Right cardiac atrium (tissue), 5 donors: ENCODE results near the gene SPPL2B. TPM values are rescaled to one million over a fixed set of nuclear protein-coding genes. Genes with fewer than 3 reads are reported as not detected.
A peak's percentile ranks its signal among the peaks of the same experiment; 100 is the strongest.
"Not testable (repeated sequence)": the region's sequence is repeated elsewhere in the genome, so short reads cannot be mapped to it uniquely, and the experiment has no call there.

Experiments
- ATAC-seq, 2 donors: fragments of 200-7000 bp; cut with Tn5 transposase; one replicate each; pipeline versions ENCODE4 v1.8.0 to v1.9.1; 2020; ENCODE audit warnings: moderate library complexity in 2 of 2, mild to moderate bottlenecking in 1 of 2
- DNase-seq, 3 donors: peaks; one replicate each; pipeline ENCODE4 v3.0.0-alpha.2; 2020
- H3K27ac ChIP-seq: one replicate; pipeline ENCODE4 v1.5.1; 2013; ENCODE audit warnings: mild to moderate bottlenecking, low read length, control low read depth, moderate library complexity
- H3K27me3 ChIP-seq: one replicate; pipeline ENCODE4 v1.6.1; 2013; ENCODE audit not compliant: control insufficient read depth, insufficient read depth
- H3K4me1 ChIP-seq: one replicate; pipeline ENCODE4 v1.6.1; 2013; ENCODE audit warnings: low read length; ENCODE audit not compliant: control insufficient read depth, insufficient read depth
- H3K4me3 ChIP-seq: one replicate; pipeline ENCODE4 v1.5.1; 2013; ENCODE audit warnings: low read length, control low read depth
- H3K9me3 ChIP-seq: one replicate; pipeline ENCODE4 v1.6.1; 2013; ENCODE audit warnings: low read length; ENCODE audit not compliant: control insufficient read depth
- WGBS: extraction: QIAGEN DNeasy Blood & Tissue Kit; methylation state at CpG from one replicate; pipeline ENCODE4 v1.1.7; 2013; 5-methylcytosine and 5-hydroxymethylcytosine counted together
- intact Hi-C, 4 donors: fragments of 100-400 bp; cut with DNase I; formaldehyde crosslinking; loops; one replicate each; pipeline versions ENCODE4 v1.11.0 to v1.14.0; 2022 to 2023
- polyA plus RNA-seq: library from polyadenylated mRNA; stranded (reverse); fragments of 200-250 nt; gene quantifications from one replicate; pipeline ENCODE4 v1.2.3, GENCODE V29; 2013
- total RNA-seq, 4 donors: library from RNA; stranded (reverse); fragmentation: NEBNext Ultra II Directional; extraction: Animal tissue kit (Norgen Biotek cat#: 25700); gene quantifications; one replicate each; pipeline ENCODE4 v1.2.1, GENCODE V29; 2021
- donor health status: healthy with polysubstance abuse.
- donor health status: DM: no; HTN: yes; CAD: no.
- donor health status: DM: no; HTN: no; CAD: no.
- donor health status: DM: no; HTN: yes; CAD: no; lungs with severe emphysema.
- donor health status: DM: yes; HTN: yes; CAD: no.

SPPL2B gene
- total and polyA plus RNA-seq, 5 donors: 27.1 to 40.2 (median 31.7) TPM

GRCh38 chr19:2345794-2346663, 17.5 kb downstream of the SPPL2B start:
- WGBS: 63% methylated on average over 25 of the region's 25 CpGs
- Histone ChIP-seq H3K9me3 (no peaks in the 10 kb centered on the region), H3K27ac (no peak overlapping the region), H3K4me3 (no peak overlapping the region), H3K27me3 (no peaks in the 10 kb centered on the region), H3K4me1 (no peaks in the 10 kb centered on the region)
- intact Hi-C loops: no loop called here
- peak; percentile 61 to 71 for ATAC-seq
- peak; percentile 58 to 85 (median 78) for DNase-seq

DNA sequence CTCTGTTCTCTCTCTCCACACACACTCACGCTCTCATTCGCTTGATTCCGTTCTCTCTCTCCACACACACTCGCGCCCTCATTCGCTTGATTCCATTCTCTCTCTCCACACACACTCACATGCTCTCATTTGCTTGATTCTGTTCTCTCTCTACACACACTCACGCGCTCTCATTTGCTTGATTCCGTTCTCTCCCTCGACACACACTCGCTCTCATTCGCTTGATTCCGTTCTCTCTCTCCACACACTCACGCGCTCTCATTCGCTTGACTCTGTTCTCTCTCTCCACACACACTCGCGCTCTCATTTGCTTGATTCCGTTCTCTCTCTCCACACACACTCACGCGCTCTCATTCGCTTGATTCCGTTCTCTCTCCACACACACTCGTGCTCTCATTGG, 21.3 kb downstream of the SPPL2B start:
- DNase-seq, ATAC-seq, H3K27me3 ChIP-seq, H3K27ac ChIP-seq, intact Hi-C loops, H3K4me1 ChIP-seq, H3K9me3 ChIP-seq, H3K4me3 ChIP-seq: not testable (repeated sequence)
- 93% methylated on average over 24 of the region's 24 CpGs for WGBS

DNA sequence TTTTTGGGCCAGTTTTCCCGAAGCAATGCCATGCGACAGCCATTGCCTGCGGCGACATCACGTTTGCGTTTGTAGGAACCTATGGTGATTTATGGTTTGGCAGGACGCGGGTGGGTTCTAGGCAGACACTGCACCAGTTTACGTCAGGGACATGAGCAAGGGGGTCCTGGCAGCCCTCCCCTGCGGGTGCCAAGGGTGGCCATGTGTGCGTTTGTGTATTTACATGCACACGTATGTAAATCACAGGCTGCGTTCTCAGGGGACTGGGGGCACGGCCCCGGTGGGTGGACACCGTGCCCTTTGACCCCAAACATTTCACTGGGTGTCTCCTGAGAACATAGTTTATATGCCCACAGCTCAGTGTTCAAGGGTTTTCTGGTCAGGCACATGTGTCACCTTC, 22.2 kb downstream of the SPPL2B start:
- intact Hi-C loops: no loop called here
- H3K27ac ChIP-seq: no peak overlapping the region
- H3K4me3 ChIP-seq: no peak overlapping the region
- no peaks in the 10 kb centered on the region for H3K4me1 ChIP-seq
- 91% methylated on average over 16 of the region's 16 CpGs for WGBS
- H3K9me3 ChIP-seq: no peaks in the 10 kb centered on the region
- H3K27me3 ChIP-seq: no peaks in the 10 kb centered on the region
- ATAC-seq: no peak
- no peak for DNase-seq

- no peaks in the 10 kb centered on the region for H3K9me3 ChIP-seq
- no peak overlapping the region for H3K4me3 ChIP-seq
- WGBS: 96% methylated on average over 28 of the region's 28 CpGs
- peak; percentile 7 to 26 for ATAC-seq
- no peak overlapping the region for H3K27ac ChIP-seq
- intact Hi-C loops: no loop called here
- no peaks in the 10 kb centered on the region for H3K4me1 ChIP-seq
- DNase-seq: peak in 1 of 3 donors; percentile 35
- no peaks in the 10 kb centered on the region for H3K27me3 ChIP-seq
Observed at GRCh38 chr19:2351591-2351990, 23.1 kb downstream of the SPPL2B start.

DNA sequence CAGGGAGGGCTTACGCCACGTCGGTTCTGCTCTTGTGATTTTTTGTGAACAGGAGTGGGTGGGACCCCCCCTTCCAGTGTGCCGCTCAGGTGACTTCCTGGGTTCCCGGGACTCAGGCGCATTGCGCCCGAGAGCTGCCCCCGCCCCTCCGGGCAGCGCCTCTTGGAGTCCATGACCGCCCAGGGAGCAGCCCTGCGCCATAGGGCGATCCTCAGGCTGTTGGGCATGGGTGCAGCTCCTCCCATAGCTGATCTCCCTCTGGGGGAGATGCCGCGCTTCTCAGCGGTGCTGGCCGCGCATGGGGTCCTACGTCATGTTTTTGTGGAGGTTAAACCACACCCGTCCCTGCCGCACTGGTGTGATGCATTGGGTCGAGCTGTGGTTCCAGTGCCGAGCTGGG, 23.6 kb downstream of the SPPL2B start:
- intact Hi-C loops: no loop called here
- ATAC-seq: peak in 1 of 2 donors; percentile 7
- H3K27me3 ChIP-seq: no peaks in the 10 kb centered on the region
- H3K4me1 ChIP-seq: no peaks in the 10 kb centered on the region
- no peaks in the 10 kb centered on the region for H3K9me3 ChIP-seq
- H3K4me3 ChIP-seq: no peak overlapping the region
- no peak overlapping the region for H3K27ac ChIP-seq
- 92% methylated on average over 24 of the region's 24 CpGs for WGBS
- peak in 1 of 3 donors; percentile 36 for DNase-seq

- no peaks in the 10 kb centered on the region for H3K27me3 ChIP-seq
- no peak overlapping the region for H3K4me3 ChIP-seq
- H3K9me3 ChIP-seq: no peaks in the 10 kb centered on the region
- ATAC-seq (no peak), DNase-seq (peak in 1 of 3 donors; percentile 48)
- H3K4me1 ChIP-seq: no peaks in the 10 kb centered on the region
- intact Hi-C loops: no loop called here
- no peak overlapping the region for H3K27ac ChIP-seq
- WGBS: 90% methylated on average over 45 of the region's 45 CpGs
Observed at GRCh38 chr19:2353159-2353886, 24.8 kb downstream of the SPPL2B start.

GRCh38 chr19:2353887-2354592, 25.6 kb downstream of the SPPL2B start:
- Histone ChIP-seq H3K4me1 (no peaks in the 10 kb centered on the region), H3K4me3 (no peak overlapping the region), H3K9me3 (no peaks in the 10 kb centered on the region), H3K27me3 (no peaks in the 10 kb centered on the region), H3K27ac (no peak overlapping the region)
- intact Hi-C loops: no loop called here
- DNase-seq (peak in 1 of 3 donors; percentile 34), ATAC-seq (no peak)
- 87% methylated on average over 34 of the region's 34 CpGs for WGBS

- DNase-seq: peak in 1 of 3 donors; percentile 46
- ATAC-seq: no peak
- Histone ChIP-seq H3K27ac (no peak overlapping the region), H3K27me3 (no peaks in the 10 kb centered on the region), H3K4me1 (no peaks in the 10 kb centered on the region), H3K9me3 (no peaks in the 10 kb centered on the region), H3K4me3 (no peak overlapping the region)
- intact Hi-C loops: no loop called here
- WGBS: 91% methylated on average over 17 of the region's 17 CpGs
Observed at GRCh38 chr19:2354670-2355069, 26.2 kb downstream of the SPPL2B start.

GRCh38 chr19:2355168-2356035, 26.9 kb downstream of the SPPL2B start:
- no peak for ATAC-seq

GRCh38 chr19:2356036-2356646, 27.7 kb downstream of the SPPL2B start:
- DNase-seq (no peak), ATAC-seq (no peak)
- intact Hi-C loops: no loop called here
- 79% methylated on average over 21 of the region's 21 CpGs for WGBS
- H3K4me1 ChIP-seq: no peaks in the 10 kb centered on the region
- no peak overlapping the region for H3K27ac ChIP-seq
- no peak overlapping the region for H3K4me3 ChIP-seq
- no peaks in the 10 kb centered on the region for H3K27me3 ChIP-seq
- no peaks in the 10 kb centered on the region for H3K9me3 ChIP-seq

More at GRCh38 chr19:2355168-2356035, 26.9 kb downstream of the SPPL2B start:
- no peaks in the 10 kb centered on the region for H3K4me1 ChIP-seq
- H3K27me3 ChIP-seq: no peaks in the 10 kb centered on the region
- no peak overlapping the region for H3K4me3 ChIP-seq
- H3K9me3 ChIP-seq: no peaks in the 10 kb centered on the region
- no peak overlapping the region for H3K27ac ChIP-seq
- intact Hi-C loops: no loop called here
- DNase-seq: no peak
- WGBS: 87% methylated on average over 24 of the region's 24 CpGs
